ENCODE measurements around the gene RNF150.

RNF150 gene

GRCh38 chr4:140846736-140847135 lies 286.5 kb downstream of the RNF150 start:
- in situ Hi-C loops (cut with HindIII; ENCODE audit: low sequenced_read_pairs), result no loop called here
- TF ChIP-seq CTCF (IDR thresholded peaks at IDR 0.05; ENCODE audit: low read depth, low read length, missing control alignments), result no peak
- no peak for DNase-seq (ENCODE audit: low read depth)
- H3K4me3 ChIP-seq (ENCODE audit: low read depth, low read length), result no peak overlapping the region

GRCh38 chr4:140844061-140844460 lies 289.2 kb downstream of the RNF150 start:
- in situ Hi-C loops (cut with HindIII; ENCODE audit: low sequenced_read_pairs), result no loop called here
- H3K4me3 ChIP-seq (ENCODE audit: low read depth, low read length), result no peak overlapping the region
- no peak for DNase-seq (ENCODE audit: low read depth)
- no peak for TF ChIP-seq CTCF (IDR thresholded peaks at IDR 0.05; ENCODE audit: low read depth, low read length, missing control alignments)

GRCh38 chr4:140841186-140841585 lies 292.1 kb downstream of the RNF150 start:
- H3K4me3 ChIP-seq (ENCODE audit: low read depth, low read length), result no peak overlapping the region
- no peak for TF ChIP-seq CTCF (IDR thresholded peaks at IDR 0.05; ENCODE audit: low read depth, low read length, missing control alignments)
- in situ Hi-C loops (cut with HindIII; ENCODE audit: low sequenced_read_pairs), result no loop called here
- no peak for DNase-seq (ENCODE audit: low read depth)

GRCh38 chr4:140839888-140840790 lies 293.1 kb downstream of the RNF150 start:
- H3K4me3 ChIP-seq (ENCODE audit: low read depth, low read length), result no peak overlapping the region
- TF ChIP-seq CTCF (IDR thresholded peaks at IDR 0.05; ENCODE audit: low read depth, low read length, missing control alignments), result no peak
- in situ Hi-C loops (cut with HindIII; ENCODE audit: low sequenced_read_pairs), result no loop called here
- DNase-seq (ENCODE audit: low read depth), result peak; percentile 3

GRCh38 chr4:140839406-140839805 lies 293.9 kb downstream of the RNF150 start:
- H3K4me3 ChIP-seq (ENCODE audit: low read depth, low read length), result no peak overlapping the region
- TF ChIP-seq CTCF (IDR thresholded peaks at IDR 0.05; ENCODE audit: low read depth, low read length, missing control alignments), result no peak
- DNase-seq (ENCODE audit: low read depth), result no peak
- in situ Hi-C loops (cut with HindIII; ENCODE audit: low sequenced_read_pairs), result no loop called here

GRCh38 chr4:140837736-140838135 lies 295.5 kb downstream of the RNF150 start:
- TF ChIP-seq CTCF (IDR thresholded peaks at IDR 0.05; ENCODE audit: low read depth, low read length, missing control alignments), result no peak
- no peak for DNase-seq (ENCODE audit: low read depth)
- H3K4me3 ChIP-seq (ENCODE audit: low read depth, low read length), result no peak overlapping the region
- in situ Hi-C loops (cut with HindIII; ENCODE audit: low sequenced_read_pairs), result no loop called here

Data from astrocyte of the cerebellum (primary cell).